ENCODE measurements around the gene MSL3.

DNA sequence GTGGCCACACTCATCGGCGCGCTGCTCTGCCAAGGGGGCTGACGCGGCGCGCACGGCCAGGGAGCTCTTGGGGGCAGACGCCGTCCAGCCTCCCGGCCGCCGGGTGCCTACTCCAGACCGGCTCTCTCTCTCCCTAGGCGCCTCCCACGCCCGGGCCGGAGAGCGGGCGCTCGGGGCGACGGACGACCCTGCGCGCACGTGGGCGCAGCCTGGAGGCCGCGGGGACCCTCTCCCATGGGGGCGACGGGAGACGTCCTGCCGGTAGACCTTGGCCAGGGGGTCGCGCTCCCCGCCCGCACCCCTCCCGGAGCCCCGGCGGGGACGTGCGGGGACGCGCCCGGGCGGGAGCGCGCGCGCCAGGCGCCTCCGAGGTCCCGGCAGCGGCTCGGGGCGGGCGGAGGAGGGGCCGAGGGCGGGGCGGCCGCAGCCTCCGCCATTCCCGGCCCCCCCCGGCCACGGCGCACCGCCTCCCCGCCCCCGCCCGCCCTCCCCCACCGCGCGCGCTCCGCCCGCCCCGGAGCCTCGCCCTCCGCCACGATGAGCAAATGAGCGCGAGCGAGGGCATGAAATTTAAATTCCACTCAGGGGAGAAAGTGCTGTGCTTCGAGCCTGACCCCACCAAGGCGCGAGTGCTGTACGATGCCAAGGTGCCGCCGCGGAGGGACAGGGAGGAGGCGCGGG lies at the start of gene MSL3:
- TF ChIP-seq MAFK (IDR thresholded peaks at IDR 0.05; ENCODE audit: partially characterized antibody) (no peak), CTCF (IDR thresholded peaks at IDR 0.05) (no peak), TFCP2L1 (CRISPR knock-in tag; IDR thresholded peaks at IDR 0.05) (no peak), CBX2 (IDR thresholded peaks at IDR 0.05; ENCODE audit: borderline replicate concordance, low read depth) (no peak), MAZ (IDR thresholded peaks at IDR 0.05; ENCODE audit: borderline replicate concordance, low read depth, low read length) (no peak), HDAC2 (IDR thresholded peaks at IDR 0.05) (no peak), BCL3 (IDR thresholded peaks at IDR 0.05) (peak; percentile 24; the same call in 1 of the 3 replicates), BHLHE40 (IDR thresholded peaks at IDR 0.05; ENCODE audit: low read depth, low read length) (no peak)
- TF ChIP-seq, protein P1, sequence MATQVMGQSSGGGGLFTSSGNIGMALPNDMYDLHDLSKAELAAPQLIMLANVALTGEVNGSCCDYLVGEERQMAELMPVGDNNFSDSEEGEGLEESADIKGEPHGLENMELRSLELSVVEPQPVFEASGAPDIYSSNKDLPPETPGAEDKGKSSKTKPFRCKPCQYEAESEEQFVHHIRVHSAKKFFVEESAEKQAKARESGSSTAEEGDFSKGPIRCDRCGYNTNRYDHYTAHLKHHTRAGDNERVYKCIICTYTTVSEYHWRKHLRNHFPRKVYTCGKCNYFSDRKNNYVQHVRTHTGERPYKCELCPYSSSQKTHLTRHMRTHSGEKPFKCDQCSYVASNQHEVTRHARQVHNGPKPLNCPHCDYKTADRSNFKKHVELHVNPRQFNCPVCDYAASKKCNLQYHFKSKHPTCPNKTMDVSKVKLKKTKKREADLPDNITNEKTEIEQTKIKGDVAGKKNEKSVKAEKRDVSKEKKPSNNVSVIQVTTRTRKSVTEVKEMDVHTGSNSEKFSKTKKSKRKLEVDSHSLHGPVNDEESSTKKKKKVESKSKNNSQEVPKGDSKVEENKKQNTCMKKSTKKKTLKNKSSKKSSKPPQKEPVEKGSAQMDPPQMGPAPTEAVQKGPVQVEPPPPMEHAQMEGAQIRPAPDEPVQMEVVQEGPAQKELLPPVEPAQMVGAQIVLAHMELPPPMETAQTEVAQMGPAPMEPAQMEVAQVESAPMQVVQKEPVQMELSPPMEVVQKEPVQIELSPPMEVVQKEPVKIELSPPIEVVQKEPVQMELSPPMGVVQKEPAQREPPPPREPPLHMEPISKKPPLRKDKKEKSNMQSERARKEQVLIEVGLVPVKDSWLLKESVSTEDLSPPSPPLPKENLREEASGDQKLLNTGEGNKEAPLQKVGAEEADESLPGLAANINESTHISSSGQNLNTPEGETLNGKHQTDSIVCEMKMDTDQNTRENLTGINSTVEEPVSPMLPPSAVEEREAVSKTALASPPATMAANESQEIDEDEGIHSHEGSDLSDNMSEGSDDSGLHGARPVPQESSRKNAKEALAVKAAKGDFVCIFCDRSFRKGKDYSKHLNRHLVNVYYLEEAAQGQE (IDR thresholded peaks at IDR 0.05) = no peak
- TF ChIP-seq, protein P2, sequence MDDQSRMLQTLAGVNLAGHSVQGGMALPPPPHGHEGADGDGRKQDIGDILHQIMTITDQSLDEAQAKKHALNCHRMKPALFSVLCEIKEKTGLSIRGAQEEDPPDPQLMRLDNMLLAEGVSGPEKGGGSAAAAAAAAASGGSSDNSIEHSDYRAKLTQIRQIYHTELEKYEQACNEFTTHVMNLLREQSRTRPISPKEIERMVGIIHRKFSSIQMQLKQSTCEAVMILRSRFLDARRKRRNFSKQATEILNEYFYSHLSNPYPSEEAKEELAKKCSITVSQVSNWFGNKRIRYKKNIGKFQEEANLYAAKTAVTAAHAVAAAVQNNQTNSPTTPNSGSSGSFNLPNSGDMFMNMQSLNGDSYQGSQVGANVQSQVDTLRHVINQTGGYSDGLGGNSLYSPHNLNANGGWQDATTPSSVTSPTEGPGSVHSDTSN (IDR thresholded peaks at IDR 0.05) = no peak
